Dedifferentiated amniotic fluid mesenchymal stem cell (primary cell): ENCODE data around the gene CIPC.

Experiments used
- DNase-seq: peaks from one replicate; pipeline ENCODE4 v3.0.0-alpha.2; 2016; ENCODE audit errors: extremely low spot score

The CIPC gene

DNA sequence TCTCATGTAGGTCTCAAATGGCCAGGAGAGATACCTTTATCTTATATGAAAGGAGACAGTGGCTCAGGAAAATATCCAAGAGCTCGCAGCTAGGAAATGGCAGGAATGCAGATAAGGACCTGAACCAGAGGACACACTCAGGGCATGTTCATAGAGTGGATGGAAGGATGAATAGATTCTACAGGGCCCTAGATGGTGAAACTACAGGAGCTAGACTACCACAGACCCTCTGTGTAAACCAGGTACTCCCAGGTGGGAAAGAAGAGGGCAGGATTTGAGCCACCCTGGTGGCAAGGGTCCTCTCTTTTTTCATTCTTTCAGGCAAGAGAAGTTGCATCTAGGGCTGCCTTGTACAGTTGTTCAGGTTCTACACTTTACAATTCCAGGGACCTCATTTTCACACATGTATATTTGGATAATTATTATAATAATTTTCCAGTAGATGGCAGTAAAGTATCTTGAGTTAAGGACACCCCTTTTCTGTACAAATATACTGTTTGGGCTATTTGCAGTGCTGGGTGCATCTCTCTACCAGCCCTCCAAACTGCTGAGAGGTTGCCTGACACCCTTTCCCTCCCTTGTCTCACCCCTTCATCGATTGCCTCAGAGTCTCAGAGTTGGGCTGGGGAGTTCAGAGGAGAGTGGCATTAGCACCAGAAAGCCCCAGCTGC, 54.0 kb downstream of the CIPC start:
- peak; percentile 31 for DNase-seq

DNA sequence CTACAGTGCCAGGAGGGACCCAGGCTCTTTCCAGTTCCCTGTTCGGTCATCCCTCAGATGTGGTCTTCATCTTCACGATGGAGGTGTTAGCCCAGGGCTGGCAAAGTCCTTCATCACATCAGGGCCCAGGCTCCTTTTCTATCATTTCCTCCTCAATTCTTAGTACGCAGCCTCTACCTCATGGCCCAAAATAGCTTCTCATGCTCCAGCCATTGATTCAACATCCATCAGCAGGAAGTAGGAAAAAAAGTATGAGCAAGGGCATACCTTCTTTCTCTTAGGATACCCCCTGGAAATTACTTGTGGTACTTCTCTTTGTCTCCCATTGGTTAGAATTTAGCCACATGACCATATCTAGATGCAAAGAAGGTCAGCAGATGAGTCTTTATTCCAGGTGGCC, 55.7 kb downstream of the CIPC start:
- no peak for DNase-seq

DNA sequence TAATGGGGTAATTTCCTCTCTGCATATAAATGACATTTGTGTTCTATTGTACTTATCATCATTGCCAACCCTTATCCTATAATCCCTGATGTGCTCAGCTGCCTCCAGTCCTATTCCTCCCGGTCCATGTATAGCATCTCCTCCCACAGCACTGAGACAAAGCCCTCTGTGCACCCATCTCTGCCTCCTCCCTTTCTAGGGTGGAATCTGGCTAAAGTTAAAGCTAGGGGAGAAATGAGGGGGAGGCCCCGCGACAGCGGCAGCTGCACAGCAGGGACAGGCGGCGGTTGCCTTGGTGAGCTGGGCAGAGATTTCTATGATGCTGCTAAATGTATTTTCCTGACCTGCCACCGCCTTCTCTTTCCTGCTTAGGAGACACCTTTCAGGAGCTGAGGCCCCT, 56.4 kb downstream of the CIPC start:
- DNase-seq: no peak

DNA sequence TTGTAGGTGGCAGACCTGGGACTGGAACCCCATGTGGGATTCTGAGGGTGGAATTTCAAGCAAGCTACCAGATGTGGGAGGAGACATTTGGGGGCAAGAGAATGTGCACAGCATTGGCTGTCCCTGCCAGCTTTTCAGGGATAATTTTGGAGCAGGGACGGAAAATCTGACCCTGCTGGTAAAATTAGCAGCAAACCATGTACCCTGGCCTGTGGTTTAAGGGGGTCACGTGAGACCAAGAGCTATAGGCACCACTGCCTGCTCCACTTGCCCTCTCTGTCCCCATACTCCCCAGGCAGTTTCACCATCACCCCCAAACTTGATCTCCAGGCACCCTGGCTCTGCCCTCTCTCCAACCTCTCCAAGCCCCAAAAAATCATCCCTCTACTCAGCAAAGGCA, 57.0 kb downstream of the CIPC start:
- no peak for DNase-seq

DNA sequence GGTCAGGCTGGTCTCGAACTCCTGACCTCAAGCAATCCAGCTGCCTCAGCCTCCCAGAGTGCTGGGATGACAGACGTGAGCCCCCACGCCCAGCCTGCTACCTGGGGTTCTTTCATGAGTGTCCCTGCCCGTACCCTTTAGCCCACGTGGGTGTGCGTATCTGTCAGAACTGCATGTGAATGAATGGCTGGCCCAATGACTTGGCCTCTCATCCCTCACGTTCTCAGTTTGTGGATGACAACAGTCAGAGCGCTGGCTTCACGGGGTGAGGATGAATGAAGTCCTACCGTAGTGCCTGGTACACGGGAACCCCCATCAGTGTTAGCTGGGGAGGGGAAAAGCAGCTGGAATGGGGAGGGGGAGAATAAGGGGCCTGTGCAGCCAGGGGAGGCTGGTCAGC, 59.7 kb downstream of the CIPC start:
- DNase-seq: no peak

DNA sequence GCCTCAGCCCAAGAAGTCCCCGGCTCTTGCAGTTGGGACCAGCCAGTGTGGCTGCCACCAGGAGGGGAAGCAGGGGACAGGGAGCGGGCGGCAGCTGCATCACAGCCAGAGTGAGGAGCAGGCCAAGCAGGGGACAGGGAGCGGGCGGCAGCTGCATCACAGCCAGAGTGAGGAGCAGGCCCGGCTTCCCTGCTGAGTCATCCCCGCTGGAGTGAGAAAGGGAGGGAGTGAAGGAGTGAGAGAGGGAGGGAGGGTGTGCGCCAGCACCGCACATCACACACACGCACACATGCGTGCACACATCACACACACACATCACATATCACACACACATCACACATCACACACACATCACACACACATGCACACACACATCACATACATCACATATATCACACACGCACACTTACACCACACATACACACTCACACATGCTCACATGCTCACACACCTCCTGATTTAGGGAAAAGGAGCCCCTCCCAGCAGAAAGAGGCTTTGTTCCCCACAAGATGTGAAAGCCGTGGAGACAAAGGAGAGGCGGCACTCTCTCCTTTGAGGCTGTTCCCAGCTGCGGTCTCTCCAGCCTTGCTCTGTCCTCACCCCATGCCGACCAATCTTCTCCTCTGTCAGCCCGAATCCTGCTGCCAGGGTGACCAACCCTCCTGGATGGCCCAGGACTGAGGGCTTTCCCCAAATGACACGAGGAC, 60.3 kb downstream of the CIPC start:
- DNase-seq: peak; percentile 80

DNA sequence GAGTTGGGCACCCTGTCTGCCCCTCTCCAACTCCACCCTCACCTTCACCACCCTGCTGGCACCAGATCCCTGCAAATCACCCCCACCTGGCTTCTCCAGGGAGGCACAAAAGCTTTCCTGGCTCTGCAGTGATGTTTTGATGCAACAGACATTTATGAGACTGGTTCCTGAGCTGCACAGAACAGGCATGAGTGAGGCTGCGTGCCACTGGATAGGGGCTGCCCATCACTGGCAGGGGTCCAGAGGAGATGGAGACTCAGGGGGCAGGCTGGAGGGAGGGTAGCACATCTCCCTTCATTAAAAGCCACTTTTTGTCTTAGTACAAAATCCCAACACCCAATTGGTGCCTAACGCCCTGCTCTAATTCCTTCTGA, 60.8 kb downstream of the CIPC start:
- DNase-seq: no peak

DNA sequence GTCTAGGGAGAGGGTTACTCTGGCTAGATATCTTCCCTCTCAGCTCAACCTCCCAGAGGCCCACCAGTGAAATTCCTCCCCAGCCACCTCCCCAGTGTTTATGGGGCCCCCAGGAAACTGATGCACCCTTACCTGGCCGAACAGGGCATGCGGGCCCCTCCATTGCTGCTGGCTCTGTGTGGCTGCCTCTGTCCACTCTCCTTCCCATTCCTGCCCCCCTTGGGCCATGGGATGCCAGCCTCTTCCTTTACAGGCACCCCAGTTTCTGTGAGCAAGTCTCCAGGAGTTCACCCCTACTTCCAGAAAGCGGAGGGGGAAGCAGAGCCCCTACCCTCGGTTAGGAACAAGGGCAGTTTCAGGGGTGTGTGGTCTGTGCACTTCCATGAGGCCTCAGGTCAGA, 63.0 kb downstream of the CIPC start:
- DNase-seq: no peak
